ENCODE measurements around the gene FCER1G. TPM values are rescaled to one million over a fixed set of nuclear protein-coding genes. Genes with fewer than 3 reads are reported as not detected.
A peak's percentile ranks its signal among the peaks of the same experiment; 100 is the strongest.

FCER1G gene
- total and polyA plus RNA-seq, 2 of the 8 experiments (the other 6 are each of a cell fraction or from before 2014, with no cell fraction given) = 1.6 TPM; not detected in 1

- TF ChIP-seq NANOG (IDR thresholded peaks at IDR 0.05; ENCODE audit: insufficient read depth, low read depth, low read length, poor library complexity, severe bottlenecking) (peak; percentile 37), BRCA1 (IDR thresholded peaks at IDR 0.05; ENCODE audit: low read depth, low read length) (no peak), GABPA (IDR thresholded peaks at IDR 0.05; ENCODE audit: borderline replicate concordance, insufficient read depth, low read length) (0 out of 2 replicates have a peak, but pooled peaks have one; percentile 61), POLR2A (IDR thresholded peaks at IDR 0.05; ENCODE audit: control extremely low read depth in 1 of 2, low read depth in 2 of 2, low read length in 2 of 2) (no peak), EZH2 (IDR thresholded peaks at IDR 0.05; ENCODE audit: low read depth, low read length, severe bottlenecking) (no peak), JUN (IDR thresholded peaks at IDR 0.05; ENCODE audit: low read depth, low read length) (no peak), CREB1 (IDR thresholded peaks at IDR 0.05) (peak; percentile 31; the same call in 1 of the 2 replicates), EGR1 (IDR thresholded peaks at IDR 0.05; ENCODE audit: borderline replicate concordance, low read depth, low read length) (no peak), EP300 (IDR thresholded peaks at IDR 0.05; ENCODE audit: borderline replicate concordance in 1 of 2, low read depth in 2 of 2, low read length in 2 of 2) (0 out of 3 replicates have a peak, but pooled peaks of 1 of the 2 experiments have one; percentile 41), KDM4A (IDR thresholded peaks at IDR 0.05; ENCODE audit: low read depth, low read length, severe bottlenecking) (no peak), SAP30 (IDR thresholded peaks at IDR 0.05; ENCODE audit: insufficient read depth, insufficient replicate concordance, low read length) (no peak), E2F6 (IDR thresholded peaks at IDR 0.05) (no peak), ATF2 (IDR thresholded peaks at IDR 0.05; ENCODE audit: low read length) (no peak), SP1 (IDR thresholded peaks at IDR 0.05; ENCODE audit: low read depth, low read length) (no peak), CBX8 (IDR thresholded peaks at IDR 0.05; ENCODE audit: borderline replicate concordance, low read depth, low read length) (no peak), CEBPB (IDR thresholded peaks at IDR 0.05; ENCODE audit: low read depth, low read length) (no peak), CHD1 (IDR thresholded peaks at IDR 0.05; ENCODE audit: low read depth, low read length) (no peak), FOSL1 (IDR thresholded peaks at IDR 0.05; ENCODE audit: insufficient read depth, low read depth, low read length) (no peak), PHF8 (conservative IDR thresholded peaks at IDR 0.05; ENCODE audit: low read depth, low read length) (no peak), TAF1 (IDR thresholded peaks at IDR 0.05; ENCODE audit: low read depth, low read length) (no peak), SP2 (IDR thresholded peaks at IDR 0.05; ENCODE audit: low read length) (no peak), HDAC2 (IDR thresholded peaks at IDR 0.05; ENCODE audit: borderline replicate concordance in 1 of 2, low read depth in 2 of 2, low read length in 2 of 2) (no peak)
Measured at GRCh38 chr1:161209790-161210409, 5.2 kb upstream of the FCER1G start (continued).
